DND-41 (cell line): ENCODE measurements around the gene PCNX2.

Source experiments
- ATAC-seq: fragments of 200-7000 bp; cut with Tn5 transposase; 3 replicates; pipeline ENCODE4 v1.9.1; 2021; ENCODE audit warnings: low read depth; ENCODE audit not compliant: insufficient read depth
- DNase-seq: peaks from one replicate; pipeline ENCODE4 v3.0.0-alpha.2; 2020
- H2AFZ ChIP-seq: 2 replicates; pipeline ENCODE4 v1.6.0; 2012; ENCODE audit warnings: low read depth, low read length
- H3K27ac ChIP-seq: 2 replicates; pipeline ENCODE4 v1.5.1; 2012; ENCODE audit warnings: low read length, inconsistent platforms
- H3K27me3 ChIP-seq: fragments of 200-600 bp; sonication (generic); 2 replicates; pipeline ENCODE4 v1.6.0; 2012; ENCODE audit warnings: low read length, mild to moderate bottlenecking, inconsistent platforms; ENCODE audit not compliant: insufficient read depth, poor library complexity
- H3K36me3 ChIP-seq: 2 replicates; pipeline ENCODE4 v1.5.1; 2012; ENCODE audit warnings: low read length, inconsistent platforms; ENCODE audit not compliant: insufficient read depth
- H3K4me1 ChIP-seq: 2 replicates; pipeline ENCODE4 v1.5.1; 2012; ENCODE audit warnings: mild to moderate bottlenecking, low read length; ENCODE audit not compliant: insufficient read depth
- H3K4me2 ChIP-seq: 2 replicates; pipeline ENCODE4 v1.6.0; 2012; ENCODE audit warnings: mild to moderate bottlenecking, moderate library complexity, low read length, inconsistent platforms; ENCODE audit not compliant: insufficient read depth
- H3K4me3 ChIP-seq, 2 experiments: fragments of 200-600 bp in 1 of 2; shearing (Covaris generic) in 1 of 2; 2 replicates each; pipeline ENCODE4 v1.5.1; 2012 to 2016; ENCODE audit warnings: inconsistent platforms in 2 of 2, low read length in 2 of 2, mild to moderate bottlenecking in 2 of 2, low read depth in 1 of 2, moderate library complexity in 1 of 2
- H3K79me2 ChIP-seq: 2 replicates; pipeline ENCODE4 v1.6.0; 2012; ENCODE audit warnings: low read length, inconsistent platforms; ENCODE audit not compliant: insufficient read depth
- H3K9ac ChIP-seq: 2 replicates; pipeline ENCODE4 v1.6.0; 2012; ENCODE audit warnings: low read depth, mild to moderate bottlenecking, inconsistent platforms, low read length, moderate library complexity
- H3K9me3 ChIP-seq: 2 replicates; pipeline ENCODE4 v1.5.1; 2012; ENCODE audit warnings: low read length, moderate library complexity, mild to moderate bottlenecking, inconsistent platforms; ENCODE audit not compliant: insufficient read depth, severe bottlenecking
- H4K20me1 ChIP-seq: 2 replicates; pipeline ENCODE4 v1.6.0; 2012; ENCODE audit warnings: low read length; ENCODE audit not compliant: insufficient read depth
- CTCF ChIP-seq: IDR thresholded peaks from 2 replicates; pipeline ENCODE4 v1.5.1; 2012; ENCODE audit warnings: borderline replicate concordance, low read length, moderate library complexity, mild to moderate bottlenecking; ENCODE audit not compliant: poor library complexity, severe bottlenecking; ENCODE audit errors: extremely low read depth
- EZH2 ChIP-seq: IDR thresholded peaks from 3 replicates; pipeline ENCODE4 v1.6.1; 2012; ENCODE audit warnings: borderline replicate concordance, low read depth, mild to moderate bottlenecking, moderate library complexity, low read length, inconsistent platforms; ENCODE audit not compliant: severe bottlenecking

Gene PCNX2

GRCh38 chr1:232973652-232974611 lies 321.6 kb downstream of the PCNX2 start:
- Histone ChIP-seq H3K4me2 (no peak overlapping the region), H3K79me2 (no peaks in the 10 kb centered on the region), H2AFZ (no peak overlapping the region), H4K20me1 (no peaks in the 10 kb centered on the region), H3K4me3 (no peak overlapping the region), H3K36me3 (peaks cover 95% of the 10 kb centered on the region), H3K9me3 (peaks cover 15% of the 10 kb centered on the region), H3K4me1 (no peaks in the 10 kb centered on the region), H3K27me3 (no peaks in the 10 kb centered on the region), H3K27ac (no peak overlapping the region), H3K9ac (no peak overlapping the region)
- ATAC-seq (no peak), DNase-seq (no peak)
- TF ChIP-seq EZH2 (no peak), CTCF (no peak)

- H3K79me2 ChIP-seq = peaks cover 9% of the 10 kb centered on the region
- H3K4me3 ChIP-seq = no peak overlapping the region
- H3K36me3 ChIP-seq = peaks cover 87% of the 10 kb centered on the region
- H2AFZ ChIP-seq = no peak overlapping the region
- H3K9ac ChIP-seq = no peak overlapping the region
- no peaks in the 10 kb centered on the region for H3K27me3 ChIP-seq
- no peak overlapping the region for H3K4me2 ChIP-seq
- H4K20me1 ChIP-seq = no peaks in the 10 kb centered on the region
- TF ChIP-seq CTCF (no peak), EZH2 (no peak)
- H3K27ac ChIP-seq = no peak overlapping the region
- no peak for DNase-seq
- no peak for ATAC-seq
- 0 out of 2 replicates have a peak, but pooled peaks cover 3% of the 10 kb centered on the region for H3K4me1 ChIP-seq
- H3K9me3 ChIP-seq = peaks cover 15% of the 10 kb centered on the region
These were observed 325.0 kb downstream of the PCNX2 start for GRCh38 chr1:232970508-232970907.

GRCh38 chr1:232969799-232970198 lies 325.7 kb downstream of the PCNX2 start:
- Histone ChIP-seq H3K36me3 (peaks cover 86% of the 10 kb centered on the region), H4K20me1 (no peaks in the 10 kb centered on the region), H3K4me2 (no peak overlapping the region), H3K4me3 (no peak overlapping the region), H3K4me1 (0 out of 2 replicates have a peak, but pooled peaks cover 9% of the 10 kb centered on the region), H2AFZ (no peak overlapping the region), H3K27me3 (no peaks in the 10 kb centered on the region), H3K9ac (no peak overlapping the region), H3K79me2 (peaks cover 10% of the 10 kb centered on the region), H3K27ac (no peak overlapping the region), H3K9me3 (peaks cover 15% of the 10 kb centered on the region)
- ATAC-seq = no peak
- TF ChIP-seq CTCF = no peak
- TF ChIP-seq EZH2 = no peak
- DNase-seq = no peak
